PC-3 (cell line): ENCODE measurements around the gene PLEKHO1.

ENCODE experiments used
- CTCF ChIP-seq: fragments of 300-600 bp; sonication (generic); conservative IDR thresholded peaks from 2 replicates; pipeline ENCODE4 v1.5.1; 2017; ENCODE audit warnings: antibody characterized with exemption, low read depth, mild to moderate bottlenecking, low read length
- EZH2 ChIP-seq: fragments of 300-600 bp; sonication (generic); IDR thresholded peaks from one replicate; pipeline ENCODE4 v1.6.1; 2017; ENCODE audit warnings: antibody characterized with exemption, mild to moderate bottlenecking, low read length; ENCODE audit not compliant: unreplicated experiment
- EZH2phosphoT487 ChIP-seq: fragments of 300-600 bp; sonication (generic); IDR thresholded peaks from 2 replicates; pipeline ENCODE4 v1.6.1; 2018; ENCODE audit warnings: mild to moderate bottlenecking, antibody characterized with exemption, low read length, borderline replicate concordance

GRCh38 chr1:150196417-150196816, 46.7 kb downstream of the PLEKHO1 start:
- TF ChIP-seq CTCF (no peak), EZH2 (no peak), EZH2phosphoT487 (no peak)
